ENCODE results near the gene INKA1.

The INKA1 gene

DNA sequence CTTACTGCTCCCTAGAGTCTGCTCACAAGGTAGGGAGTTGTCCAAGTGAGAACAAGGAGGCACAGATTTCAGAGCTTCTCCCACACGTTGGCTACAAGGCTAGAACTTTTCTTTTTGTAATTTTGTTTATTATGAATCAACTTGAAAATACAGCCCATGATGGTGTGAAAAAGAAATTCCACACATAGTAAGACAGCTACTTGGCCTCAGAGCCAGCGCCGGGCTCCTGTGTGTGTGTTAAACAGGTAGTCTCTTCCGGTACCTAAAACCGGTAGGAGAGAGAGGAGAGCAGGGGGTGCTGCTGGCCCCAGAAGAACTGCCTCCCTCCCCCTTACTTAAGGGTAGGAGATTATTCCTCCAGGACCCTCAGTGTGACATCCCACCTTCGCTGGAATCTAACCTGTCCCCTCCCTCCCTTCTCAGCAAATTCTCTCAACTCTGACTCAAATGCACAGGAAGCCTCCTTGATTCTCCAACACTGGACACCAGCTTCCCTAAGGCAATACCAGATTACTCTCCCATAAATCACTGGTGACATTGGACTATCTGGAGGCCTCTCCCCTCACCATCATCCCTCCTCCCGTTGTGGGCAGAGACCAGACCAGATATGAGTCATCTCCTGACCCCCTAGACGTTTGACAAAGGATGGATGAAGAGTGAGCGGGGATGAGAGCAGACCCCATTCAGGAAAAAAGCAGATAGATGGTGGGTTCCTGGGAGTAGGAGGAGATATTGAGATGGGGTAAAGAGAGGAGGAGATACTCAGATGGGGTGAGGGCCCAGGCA lies 12.2 kb upstream of the INKA1 start:
- no peak for TF ChIP-seq FOXP2 (optimal IDR thresholded peaks at IDR 0.05; ENCODE audit: control extremely low read depth, extremely low read length, insufficient read depth)
- no peak for TF ChIP-seq POLR2AphosphoS5 (IDR thresholded peaks at IDR 0.05; ENCODE audit: borderline replicate concordance, low read depth, low read length)
- no peak for TF ChIP-seq EZH2 (IDR thresholded peaks at IDR 0.05)
- no peak overlapping the region for H3K9ac ChIP-seq (ENCODE audit: insufficient read length)
- no peaks in the 10 kb centered on the region for H3K9me3 ChIP-seq (ENCODE audit: low read depth, low read length)
- H3K27ac ChIP-seq: no peak overlapping the region
- H3K36me3 ChIP-seq (ENCODE audit: insufficient read depth, low read length): no peaks in the 10 kb centered on the region
- no peak overlapping the region for H3K4me3 ChIP-seq
- no peak for DNase-seq (ENCODE audit: low read depth, low spot score)

- Histone ChIP-seq H3K4me3 (no peak overlapping the region), H3K36me3 (ENCODE audit: insufficient read depth, low read length) (no peaks in the 10 kb centered on the region), H3K9ac (ENCODE audit: insufficient read length) (no peak overlapping the region), H3K9me3 (ENCODE audit: low read depth, low read length) (no peaks in the 10 kb centered on the region), H3K27ac (no peak overlapping the region)
- DNase-seq (ENCODE audit: low read depth, low spot score): no peak
- TF ChIP-seq FOXP2 (optimal IDR thresholded peaks at IDR 0.05; ENCODE audit: control extremely low read depth, extremely low read length, insufficient read depth): no peak
- TF ChIP-seq POLR2AphosphoS5 (IDR thresholded peaks at IDR 0.05; ENCODE audit: borderline replicate concordance, low read depth, low read length): no peak
- TF ChIP-seq EZH2 (IDR thresholded peaks at IDR 0.05): no peak
Measured at GRCh38 chr3:49791571-49791970, 11.5 kb upstream of the INKA1 start.

DNA sequence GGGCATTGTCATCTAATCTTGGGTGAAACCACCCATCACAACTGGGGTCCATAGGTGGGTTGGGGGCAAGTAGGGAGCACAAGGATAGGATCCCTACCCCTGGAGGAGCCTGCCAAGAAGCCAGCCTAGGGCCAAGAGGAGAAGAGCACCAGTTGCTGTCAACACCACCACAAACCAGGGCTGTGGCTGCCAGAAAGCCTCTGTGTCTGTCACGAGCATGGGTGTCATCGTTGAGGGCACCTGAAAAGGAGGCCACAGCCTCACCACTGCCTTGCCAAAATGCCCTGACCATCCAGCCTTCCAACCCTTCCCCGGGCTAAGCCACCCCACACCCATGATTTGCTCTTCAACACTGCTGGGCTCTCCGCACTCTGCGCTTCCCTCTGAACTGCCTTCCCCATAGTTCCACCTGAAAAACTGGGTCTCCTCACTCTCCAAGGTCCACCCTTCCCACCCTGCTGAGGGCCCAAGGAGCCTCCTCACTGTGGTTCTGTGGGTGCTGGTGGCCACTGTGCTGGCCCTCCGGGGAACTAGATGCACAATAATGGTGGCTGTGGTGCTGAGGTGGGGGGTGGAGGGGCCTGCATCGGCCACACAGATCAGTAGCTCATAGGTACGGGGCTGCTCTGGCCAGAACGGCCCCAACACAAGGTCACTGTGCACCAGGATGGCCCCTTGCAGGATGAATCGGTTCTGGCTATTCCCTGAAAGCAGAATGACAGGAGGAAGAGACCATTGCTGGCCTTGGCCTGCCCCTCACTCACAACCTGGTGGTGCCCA lies 10.5 kb upstream of the INKA1 start:
- no peaks in the 10 kb centered on the region for H3K36me3 ChIP-seq (ENCODE audit: insufficient read depth, low read length)
- no peak for DNase-seq (ENCODE audit: low read depth, low spot score)
- H3K9me3 ChIP-seq (ENCODE audit: low read depth, low read length): no peaks in the 10 kb centered on the region
- no peak overlapping the region for H3K4me3 ChIP-seq
- TF ChIP-seq FOXP2 (optimal IDR thresholded peaks at IDR 0.05; ENCODE audit: control extremely low read depth, extremely low read length, insufficient read depth) (no peak), POLR2AphosphoS5 (IDR thresholded peaks at IDR 0.05; ENCODE audit: borderline replicate concordance, low read depth, low read length) (no peak), EZH2 (IDR thresholded peaks at IDR 0.05) (no peak)
- H3K27ac ChIP-seq: no peak overlapping the region
- no peak overlapping the region for H3K9ac ChIP-seq (ENCODE audit: insufficient read length)

GRCh38 chr3:49793486-49794085 lies 9.5 kb upstream of the INKA1 start:
- Histone ChIP-seq H3K27ac (no peak overlapping the region), H3K9ac (ENCODE audit: insufficient read length) (no peak overlapping the region), H3K9me3 (ENCODE audit: low read depth, low read length) (no peaks in the 10 kb centered on the region), H3K36me3 (ENCODE audit: insufficient read depth, low read length) (no peaks in the 10 kb centered on the region), H3K4me3 (no peak overlapping the region)
- TF ChIP-seq FOXP2 (optimal IDR thresholded peaks at IDR 0.05; ENCODE audit: control extremely low read depth, extremely low read length, insufficient read depth) (no peak), POLR2AphosphoS5 (IDR thresholded peaks at IDR 0.05; ENCODE audit: borderline replicate concordance, low read depth, low read length) (no peak), EZH2 (IDR thresholded peaks at IDR 0.05) (no peak)
- no peak for DNase-seq (ENCODE audit: low read depth, low spot score)

DNA sequence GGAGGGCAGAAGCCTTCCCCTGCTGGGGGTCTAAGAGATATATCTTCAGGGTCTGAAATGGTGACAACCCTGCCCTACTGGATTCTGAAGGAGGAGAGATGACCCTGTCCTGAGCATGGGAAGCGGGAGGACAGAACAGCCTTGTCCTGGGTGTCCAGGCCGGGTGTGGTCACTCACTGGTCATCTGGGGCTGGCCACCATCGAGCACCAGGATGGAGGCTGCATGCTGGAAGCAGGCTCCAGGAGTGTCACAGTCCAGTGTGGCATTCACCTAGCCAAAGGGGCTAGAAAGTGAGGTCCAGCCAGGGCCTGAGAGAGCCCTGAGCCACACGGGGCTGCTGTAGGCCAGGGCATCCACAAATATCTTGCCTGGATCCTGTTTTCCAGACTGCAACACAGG lies 8.6 kb upstream of the INKA1 start:
- Histone ChIP-seq H3K27ac (no peak overlapping the region), H3K9ac (ENCODE audit: insufficient read length) (no peak overlapping the region), H3K36me3 (ENCODE audit: insufficient read depth, low read length) (no peaks in the 10 kb centered on the region), H3K9me3 (ENCODE audit: low read depth, low read length) (no peaks in the 10 kb centered on the region), H3K4me3 (no peak overlapping the region)
- DNase-seq (ENCODE audit: low read depth, low spot score): no peak
- TF ChIP-seq EZH2 (IDR thresholded peaks at IDR 0.05) (no peak), FOXP2 (optimal IDR thresholded peaks at IDR 0.05; ENCODE audit: control extremely low read depth, extremely low read length, insufficient read depth) (no peak), POLR2AphosphoS5 (IDR thresholded peaks at IDR 0.05; ENCODE audit: borderline replicate concordance, low read depth, low read length) (no peak)

DNA sequence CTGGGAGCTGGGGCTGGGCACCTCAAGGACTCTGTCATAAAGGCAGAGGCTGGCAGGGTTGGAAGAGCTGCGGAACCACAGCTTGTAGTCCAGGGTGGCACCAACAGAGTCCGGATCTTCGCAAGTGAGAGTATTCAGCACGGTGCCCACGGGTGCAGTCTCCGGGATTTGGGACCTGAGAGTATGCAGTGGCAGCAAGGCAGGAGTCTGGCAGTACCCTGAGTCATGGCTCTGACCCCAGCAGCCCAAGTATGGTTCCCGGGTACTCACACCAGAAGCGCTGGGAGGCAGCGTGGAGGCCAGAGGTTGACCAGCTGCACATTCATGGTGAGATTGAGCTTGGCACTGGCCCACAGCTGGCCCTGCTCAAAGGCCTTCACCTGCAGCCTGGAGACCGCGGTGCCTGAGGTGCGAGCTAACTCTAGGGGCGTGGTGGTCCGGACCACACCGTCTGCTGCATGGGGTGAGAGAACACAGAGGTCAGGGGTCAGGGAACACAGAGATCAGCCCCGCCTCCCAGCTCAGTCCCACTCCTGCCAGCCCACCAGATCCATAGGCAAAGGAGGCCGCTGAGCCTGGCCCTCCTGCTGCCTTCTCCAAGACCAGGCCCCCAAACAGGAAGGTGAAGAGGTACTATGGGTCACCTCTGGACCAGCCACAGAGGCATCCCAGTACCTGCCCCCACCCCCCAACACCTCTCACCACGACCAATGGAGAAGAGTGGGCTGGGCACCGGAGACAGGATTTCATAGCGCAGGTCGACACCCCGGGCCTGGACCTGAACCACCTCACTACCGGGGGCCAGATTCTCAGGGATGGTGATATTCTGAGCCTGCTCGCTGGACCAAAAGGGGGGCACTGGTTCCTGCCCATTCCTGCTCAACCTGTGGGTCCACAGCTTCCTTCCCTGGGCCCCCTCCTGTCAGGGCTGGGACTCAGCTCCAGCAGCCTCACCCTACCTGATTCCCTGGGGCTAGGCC lies 7.8 kb upstream of the INKA1 start:
- H3K36me3 ChIP-seq (ENCODE audit: insufficient read depth, low read length): no peaks in the 10 kb centered on the region
- TF ChIP-seq POLR2AphosphoS5 (IDR thresholded peaks at IDR 0.05; ENCODE audit: borderline replicate concordance, low read depth, low read length) (no peak), FOXP2 (optimal IDR thresholded peaks at IDR 0.05; ENCODE audit: control extremely low read depth, extremely low read length, insufficient read depth) (no peak), EZH2 (IDR thresholded peaks at IDR 0.05) (no peak)
- no peak overlapping the region for H3K27ac ChIP-seq
- H3K4me3 ChIP-seq: no peak overlapping the region
- no peak for DNase-seq (ENCODE audit: low read depth, low spot score)
- H3K9me3 ChIP-seq (ENCODE audit: low read depth, low read length): no peaks in the 10 kb centered on the region
- H3K9ac ChIP-seq (ENCODE audit: insufficient read length): no peak overlapping the region

- no peak overlapping the region for H3K9ac ChIP-seq (ENCODE audit: insufficient read length)
- H3K27ac ChIP-seq: no peak overlapping the region
Measured at GRCh38 chr3:49799105-49799504, 4.0 kb upstream of the INKA1 start.

More at GRCh38 chr3:49799105-49799504, 4.0 kb upstream of the INKA1 start:
- TF ChIP-seq POLR2AphosphoS5 (IDR thresholded peaks at IDR 0.05; ENCODE audit: borderline replicate concordance, low read depth, low read length) (no peak), FOXP2 (optimal IDR thresholded peaks at IDR 0.05; ENCODE audit: control extremely low read depth, extremely low read length, insufficient read depth) (no peak), EZH2 (IDR thresholded peaks at IDR 0.05) (no peak)
- no peak overlapping the region for H3K4me3 ChIP-seq
- H3K36me3 ChIP-seq (ENCODE audit: insufficient read depth, low read length): no peaks in the 10 kb centered on the region
- H3K9me3 ChIP-seq (ENCODE audit: low read depth, low read length): no peaks in the 10 kb centered on the region
- DNase-seq (ENCODE audit: low read depth, low spot score): no peak

Data from SK-N-MC (cell line).